Renal pelvis (tissue), 4 donors: ENCODE results near the gene PPP2R5E. TPM values are rescaled to one million over a fixed set of nuclear protein-coding genes. Genes with fewer than 3 reads are reported as not detected.

Experiments
- DNase-seq: peaks from one replicate; pipeline ENCODE4 v3.0.0-alpha.2; 2013
- polyA plus RNA-seq, 3 donors: library from polyadenylated mRNA; unstranded; fragments of 120-200 nt; gene quantifications; one replicate each; pipeline ENCODE4 v1.2.1, GENCODE V29; 2013; ENCODE audit not compliant: insufficient read length in 3 of 3

Gene PPP2R5E
- polyA plus RNA-seq, 3 donors, result 34.5 to 35.3 (median 34.7) TPM

- no peak for DNase-seq
Measured at GRCh38 chr14:63474844-63475243, 68.3 kb downstream of the PPP2R5E start.

GRCh38 chr14:63474111-63474510 lies 69.1 kb downstream of the PPP2R5E start:
- DNase-seq, result no peak

- DNase-seq, result no peak
Measured at GRCh38 chr14:63472986-63473788, 70.0 kb downstream of the PPP2R5E start.

- DNase-seq, result no peak
Measured at GRCh38 chr14:63470962-63471793, 72.0 kb downstream of the PPP2R5E start.

GRCh38 chr14:63468294-63468693 lies 74.9 kb downstream of the PPP2R5E start:
- DNase-seq, result no peak

GRCh38 chr14:63467440-63468072 lies 75.6 kb downstream of the PPP2R5E start:
- DNase-seq, result no peak

- no peak for DNase-seq
Measured at GRCh38 chr14:63465347-63465746, 77.8 kb downstream of the PPP2R5E start.

GRCh38 chr14:63460680-63461369 lies 82.4 kb downstream of the PPP2R5E start:
- no peak for DNase-seq

GRCh38 chr14:63459738-63460137 lies 83.4 kb downstream of the PPP2R5E start:
- DNase-seq, result no peak

GRCh38 chr14:63457498-63457897 lies 85.7 kb downstream of the PPP2R5E start:
- DNase-seq, result no peak

GRCh38 chr14:63454863-63455622 lies 88.1 kb downstream of the PPP2R5E start:
- DNase-seq, result no peak

GRCh38 chr14:63454436-63454835 lies 88.7 kb downstream of the PPP2R5E start:
- no peak for DNase-seq

- DNase-seq, result no peak
Measured at GRCh38 chr14:63453443-63453936, 89.7 kb downstream of the PPP2R5E start.

GRCh38 chr14:63452796-63453195 lies 90.4 kb downstream of the PPP2R5E start:
- no peak for DNase-seq

- no peak for DNase-seq
Measured at GRCh38 chr14:63448841-63449240, 94.3 kb downstream of the PPP2R5E start.

GRCh38 chr14:63444588-63444987 lies 98.6 kb downstream of the PPP2R5E start:
- DNase-seq, result no peak

GRCh38 chr14:63443988-63444387 lies 99.2 kb downstream of the PPP2R5E start:
- DNase-seq, result no peak

- DNase-seq, result no peak
Measured at GRCh38 chr14:63443361-63443760, 99.8 kb downstream of the PPP2R5E start.

- DNase-seq, result no peak
Measured at GRCh38 chr14:63438065-63438757, 105.0 kb downstream of the PPP2R5E start.
